GM23338 (cell line): ENCODE data around the gene NRF1. TPM values are rescaled to one million over a fixed set of nuclear protein-coding genes. Genes with fewer than 3 reads are reported as not detected.

ENCODE experiments used
- ATAC-seq: fragments of 200-7000 bp; cut with Tn5 transposase; 3 replicates; pipeline ENCODE4 v1.9.1; 2020
- DNase-seq: peaks from one replicate; pipeline ENCODE4 v3.0.0-alpha.2; 2015; ENCODE audit warnings: low spot score
- H2AFZ ChIP-seq: fragments of 200-600 bp; sonication (generic); 2 replicates; pipeline ENCODE4 v1.8.0; 2016; ENCODE audit warnings: antibody characterized with exemption, mild to moderate bottlenecking, moderate library complexity
- H3F3A ChIP-seq: fragments of 200-600 bp; sonication (generic); replicated peaks from 2 replicates; pipeline ENCODE4 v1.8.0; 2017; ENCODE audit warnings: antibody characterized with exemption, mixed run types, low read depth
- H3K27ac ChIP-seq: fragments of 200-600 bp; sonication (generic); 2 replicates; pipeline ENCODE4 v1.6.1; 2016; ENCODE audit warnings: low read depth
- H3K27me3 ChIP-seq: fragments of 200-600 bp; sonication (generic); 2 replicates; pipeline ENCODE4 v1.8.0; 2016; ENCODE audit warnings: mild to moderate bottlenecking, mixed run types, moderate library complexity; ENCODE audit not compliant: insufficient read depth
- H3K36me3 ChIP-seq: fragments of 200-600 bp; sonication (generic); 2 replicates; pipeline ENCODE4 v1.8.0; 2016; ENCODE audit warnings: mild to moderate bottlenecking; ENCODE audit not compliant: insufficient read depth
- H3K4me1 ChIP-seq: fragments of 200-600 bp; sonication (generic); 2 replicates; pipeline ENCODE4 v1.8.0; 2016; ENCODE audit warnings: mild to moderate bottlenecking, moderate library complexity; ENCODE audit not compliant: insufficient read depth
- H3K4me2 ChIP-seq: fragments of 200-600 bp; sonication (generic); 2 replicates; pipeline ENCODE4 v1.7.1; 2017; ENCODE audit warnings: mixed run types
- H3K4me3 ChIP-seq: fragments of 200-600 bp; sonication (generic); 2 replicates; pipeline ENCODE4 v1.6.1; 2016; ENCODE audit warnings: mixed run types
- H3K79me2 ChIP-seq: fragments of 200-600 bp; sonication (generic); replicated peaks from 2 replicates; pipeline ENCODE4 v1.8.0; 2017; ENCODE audit warnings: mild to moderate bottlenecking; ENCODE audit not compliant: insufficient read depth
- H3K9me2 ChIP-seq: fragments of 200-600 bp; sonication (generic); 2 replicates; pipeline ENCODE4 v1.8.0; 2017; ENCODE audit not compliant: insufficient read depth
- H4K20me1 ChIP-seq: fragments of 200-600 bp; sonication (generic); replicated peaks from 2 replicates; pipeline ENCODE4 v1.8.0; 2017; ENCODE audit warnings: mild to moderate bottlenecking; ENCODE audit not compliant: insufficient read depth
- H3K27ac Mint-ChIP-seq: 2 replicates; pipeline ENCODE4 v1.8.0; 2020; ENCODE audit warnings: inconsistent platforms, mild to moderate bottlenecking, moderate library complexity, mixed read lengths
- H3K27me3 Mint-ChIP-seq: 3 replicates; pipeline ENCODE4 v1.8.0; 2022; ENCODE audit warnings: low read depth, mild to moderate bottlenecking, moderate library complexity, mixed read lengths, inconsistent platforms; ENCODE audit not compliant: insufficient read depth, poor library complexity
- H3K36me3 Mint-ChIP-seq: 3 replicates; pipeline ENCODE4 v1.8.0; 2021; ENCODE audit warnings: low read depth, mild to moderate bottlenecking, inconsistent platforms, moderate library complexity, mixed read lengths
- H3K4me1 Mint-ChIP-seq: 3 replicates; pipeline ENCODE4 v1.8.0; 2020; ENCODE audit warnings: mild to moderate bottlenecking, inconsistent platforms, mixed read lengths
- H3K4me3 Mint-ChIP-seq: 3 replicates; pipeline ENCODE4 v1.8.0; 2021; ENCODE audit warnings: moderate library complexity, mild to moderate bottlenecking, inconsistent platforms, mixed read lengths
- H3K9me3 Mint-ChIP-seq: 3 replicates; pipeline ENCODE4 v1.8.0; 2020; ENCODE audit warnings: moderate library complexity, mild to moderate bottlenecking, inconsistent platforms, mixed read lengths
- CREB1 ChIP-seq: fragments of 250-450 bp; sonication (Bioruptor Pico); IDR thresholded peaks from 2 replicates; pipeline ENCODE4 v1.5.0; 2020; ENCODE audit warnings: low read depth, mild to moderate bottlenecking, moderate library complexity
- EZH2 ChIP-seq: fragments of 200-600 bp; sonication (generic); IDR thresholded peaks from one replicate; pipeline ENCODE4 v1.8.0; 2017; ENCODE audit warnings: antibody characterized with exemption, mild to moderate bottlenecking, low read depth; ENCODE audit not compliant: unreplicated experiment
- EZH2phosphoT487 ChIP-seq: fragments of 200-600 bp; sonication (generic); IDR thresholded peaks from one replicate; pipeline ENCODE4 v1.8.1; 2018; ENCODE audit warnings: antibody characterized with exemption; ENCODE audit not compliant: unreplicated experiment
- JUNB ChIP-seq: IDR thresholded peaks from one replicate; pipeline ENCODE4 v1.6.1; 2016; ENCODE audit warnings: antibody characterized with exemption; ENCODE audit not compliant: unreplicated experiment
- NANOG ChIP-seq: IDR thresholded peaks from 2 replicates; pipeline ENCODE4 v1.6.1; 2016; ENCODE audit warnings: antibody characterized with exemption, borderline replicate concordance
- POLR2AphosphoS5 ChIP-seq: IDR thresholded peaks from 2 replicates; pipeline ENCODE4 v1.6.1; 2016; ENCODE audit warnings: antibody characterized with exemption, low read depth
- STAT1 ChIP-seq: IDR thresholded peaks from one replicate; pipeline ENCODE4 v1.6.1; 2016; ENCODE audit warnings: antibody characterized with exemption; ENCODE audit not compliant: unreplicated experiment
- ZNF114 ChIP-seq: fragments of 250-450 bp; sonication (Bioruptor Pico); IDR thresholded peaks from 2 replicates; pipeline ENCODE4 v1.5.0; 2020; ENCODE audit warnings: mild to moderate bottlenecking, moderate library complexity
- ZNF331 ChIP-seq: fragments of 250-450 bp; sonication (Bioruptor Pico); IDR thresholded peaks from 2 replicates; pipeline ENCODE4 v1.5.0; 2020; ENCODE audit warnings: low read depth, mild to moderate bottlenecking, moderate library complexity
- polyA plus RNA-seq: library from polyadenylated mRNA; unstranded; fragments of >200 nt; fragmentation: Nextera tagmentation; extraction: Ambion mirVana; gene quantifications from 2 replicates; pipeline ENCODE4 v1.2.1, GENCODE V29; 2016
- total RNA-seq: library from RNA; depleted of rRNA; stranded (reverse); fragments of >200 nt; shearing (Covaris generic); gene quantifications from 2 replicates; pipeline ENCODE4 v1.2.3, GENCODE V29; 2014
- TF ChIP-seq, protein P1 (sequence below): IDR thresholded peaks from one replicate; pipeline ENCODE4 v1.6.1; 2018; ENCODE audit warnings: antibody characterized with exemption; ENCODE audit not compliant: unreplicated experiment
- TF ChIP-seq, protein P2 (sequence below), 2 experiments: fragments of 200-600 bp in 1 of 2; sonication (generic) in 1 of 2; conservative IDR thresholded peaks; 2 replicates each; pipeline versions ENCODE4 v1.5.1 to v1.6.1; 2016 to 2017; ENCODE audit warnings: antibody characterized with exemption in 2 of 2, low read depth in 2 of 2, mild to moderate bottlenecking in 2 of 2, moderate library complexity in 1 of 2
- TF ChIP-seq, protein P3 (sequence below): fragments of 250-450 bp; sonication (Bioruptor Pico); IDR thresholded peaks from 2 replicates; pipeline ENCODE4 v1.5.0; 2020; ENCODE audit warnings: mild to moderate bottlenecking, moderate library complexity
- TF ChIP-seq, protein P4 (sequence below): IDR thresholded peaks from 2 replicates; pipeline ENCODE4 v1.6.1; 2016; ENCODE audit warnings: antibody characterized with exemption

The NRF1 gene
- total and polyA plus RNA-seq, 2 experiments from 2014 or later: 5.3 to 24.6 TPM

DNA sequence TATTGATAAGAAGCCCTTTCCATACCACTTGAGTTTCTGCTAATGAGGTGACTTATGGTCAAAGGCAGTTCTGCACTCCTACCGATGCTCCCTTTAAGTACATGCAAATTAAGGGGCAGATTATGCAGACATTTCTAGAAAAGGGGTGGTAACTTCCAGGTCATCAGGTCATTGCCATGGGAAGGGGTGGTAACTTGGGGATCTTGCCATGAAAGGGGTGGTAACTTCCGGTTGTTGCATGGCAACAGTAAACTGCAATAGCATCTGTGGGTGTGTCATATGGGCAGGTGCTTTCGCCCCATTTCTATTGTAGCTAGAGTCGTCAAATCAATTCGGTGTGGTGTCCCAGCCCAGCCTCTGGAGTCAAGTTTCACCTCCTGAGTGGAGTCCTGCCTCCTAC, 190.4 kb downstream of the NRF1 start:
- ATAC-seq (peak; percentile 15), DNase-seq (peak; percentile 76)
- H2AFZ ChIP-seq: no peak overlapping the region
- no peaks in the 10 kb centered on the region for H3K9me3 Mint-ChIP-seq
- peaks cover 30% of the 10 kb centered on the region for H3K4me1 ChIP-seq
- no peak overlapping the region; the same call in 2 of the 3 replicates for H3K4me3 Mint-ChIP-seq
- no peak overlapping the region for H3K27ac ChIP-seq
- TF ChIP-seq, protein P1, sequence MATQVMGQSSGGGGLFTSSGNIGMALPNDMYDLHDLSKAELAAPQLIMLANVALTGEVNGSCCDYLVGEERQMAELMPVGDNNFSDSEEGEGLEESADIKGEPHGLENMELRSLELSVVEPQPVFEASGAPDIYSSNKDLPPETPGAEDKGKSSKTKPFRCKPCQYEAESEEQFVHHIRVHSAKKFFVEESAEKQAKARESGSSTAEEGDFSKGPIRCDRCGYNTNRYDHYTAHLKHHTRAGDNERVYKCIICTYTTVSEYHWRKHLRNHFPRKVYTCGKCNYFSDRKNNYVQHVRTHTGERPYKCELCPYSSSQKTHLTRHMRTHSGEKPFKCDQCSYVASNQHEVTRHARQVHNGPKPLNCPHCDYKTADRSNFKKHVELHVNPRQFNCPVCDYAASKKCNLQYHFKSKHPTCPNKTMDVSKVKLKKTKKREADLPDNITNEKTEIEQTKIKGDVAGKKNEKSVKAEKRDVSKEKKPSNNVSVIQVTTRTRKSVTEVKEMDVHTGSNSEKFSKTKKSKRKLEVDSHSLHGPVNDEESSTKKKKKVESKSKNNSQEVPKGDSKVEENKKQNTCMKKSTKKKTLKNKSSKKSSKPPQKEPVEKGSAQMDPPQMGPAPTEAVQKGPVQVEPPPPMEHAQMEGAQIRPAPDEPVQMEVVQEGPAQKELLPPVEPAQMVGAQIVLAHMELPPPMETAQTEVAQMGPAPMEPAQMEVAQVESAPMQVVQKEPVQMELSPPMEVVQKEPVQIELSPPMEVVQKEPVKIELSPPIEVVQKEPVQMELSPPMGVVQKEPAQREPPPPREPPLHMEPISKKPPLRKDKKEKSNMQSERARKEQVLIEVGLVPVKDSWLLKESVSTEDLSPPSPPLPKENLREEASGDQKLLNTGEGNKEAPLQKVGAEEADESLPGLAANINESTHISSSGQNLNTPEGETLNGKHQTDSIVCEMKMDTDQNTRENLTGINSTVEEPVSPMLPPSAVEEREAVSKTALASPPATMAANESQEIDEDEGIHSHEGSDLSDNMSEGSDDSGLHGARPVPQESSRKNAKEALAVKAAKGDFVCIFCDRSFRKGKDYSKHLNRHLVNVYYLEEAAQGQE: no peak
- TF ChIP-seq, protein P2, sequence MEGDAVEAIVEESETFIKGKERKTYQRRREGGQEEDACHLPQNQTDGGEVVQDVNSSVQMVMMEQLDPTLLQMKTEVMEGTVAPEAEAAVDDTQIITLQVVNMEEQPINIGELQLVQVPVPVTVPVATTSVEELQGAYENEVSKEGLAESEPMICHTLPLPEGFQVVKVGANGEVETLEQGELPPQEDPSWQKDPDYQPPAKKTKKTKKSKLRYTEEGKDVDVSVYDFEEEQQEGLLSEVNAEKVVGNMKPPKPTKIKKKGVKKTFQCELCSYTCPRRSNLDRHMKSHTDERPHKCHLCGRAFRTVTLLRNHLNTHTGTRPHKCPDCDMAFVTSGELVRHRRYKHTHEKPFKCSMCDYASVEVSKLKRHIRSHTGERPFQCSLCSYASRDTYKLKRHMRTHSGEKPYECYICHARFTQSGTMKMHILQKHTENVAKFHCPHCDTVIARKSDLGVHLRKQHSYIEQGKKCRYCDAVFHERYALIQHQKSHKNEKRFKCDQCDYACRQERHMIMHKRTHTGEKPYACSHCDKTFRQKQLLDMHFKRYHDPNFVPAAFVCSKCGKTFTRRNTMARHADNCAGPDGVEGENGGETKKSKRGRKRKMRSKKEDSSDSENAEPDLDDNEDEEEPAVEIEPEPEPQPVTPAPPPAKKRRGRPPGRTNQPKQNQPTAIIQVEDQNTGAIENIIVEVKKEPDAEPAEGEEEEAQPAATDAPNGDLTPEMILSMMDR (conservative IDR thresholded peaks at IDR 0.05; ENCODE audit: low read depth in 2 of 2): no peak
- no peak for TF ChIP-seq NANOG
- TF ChIP-seq, protein P3, sequence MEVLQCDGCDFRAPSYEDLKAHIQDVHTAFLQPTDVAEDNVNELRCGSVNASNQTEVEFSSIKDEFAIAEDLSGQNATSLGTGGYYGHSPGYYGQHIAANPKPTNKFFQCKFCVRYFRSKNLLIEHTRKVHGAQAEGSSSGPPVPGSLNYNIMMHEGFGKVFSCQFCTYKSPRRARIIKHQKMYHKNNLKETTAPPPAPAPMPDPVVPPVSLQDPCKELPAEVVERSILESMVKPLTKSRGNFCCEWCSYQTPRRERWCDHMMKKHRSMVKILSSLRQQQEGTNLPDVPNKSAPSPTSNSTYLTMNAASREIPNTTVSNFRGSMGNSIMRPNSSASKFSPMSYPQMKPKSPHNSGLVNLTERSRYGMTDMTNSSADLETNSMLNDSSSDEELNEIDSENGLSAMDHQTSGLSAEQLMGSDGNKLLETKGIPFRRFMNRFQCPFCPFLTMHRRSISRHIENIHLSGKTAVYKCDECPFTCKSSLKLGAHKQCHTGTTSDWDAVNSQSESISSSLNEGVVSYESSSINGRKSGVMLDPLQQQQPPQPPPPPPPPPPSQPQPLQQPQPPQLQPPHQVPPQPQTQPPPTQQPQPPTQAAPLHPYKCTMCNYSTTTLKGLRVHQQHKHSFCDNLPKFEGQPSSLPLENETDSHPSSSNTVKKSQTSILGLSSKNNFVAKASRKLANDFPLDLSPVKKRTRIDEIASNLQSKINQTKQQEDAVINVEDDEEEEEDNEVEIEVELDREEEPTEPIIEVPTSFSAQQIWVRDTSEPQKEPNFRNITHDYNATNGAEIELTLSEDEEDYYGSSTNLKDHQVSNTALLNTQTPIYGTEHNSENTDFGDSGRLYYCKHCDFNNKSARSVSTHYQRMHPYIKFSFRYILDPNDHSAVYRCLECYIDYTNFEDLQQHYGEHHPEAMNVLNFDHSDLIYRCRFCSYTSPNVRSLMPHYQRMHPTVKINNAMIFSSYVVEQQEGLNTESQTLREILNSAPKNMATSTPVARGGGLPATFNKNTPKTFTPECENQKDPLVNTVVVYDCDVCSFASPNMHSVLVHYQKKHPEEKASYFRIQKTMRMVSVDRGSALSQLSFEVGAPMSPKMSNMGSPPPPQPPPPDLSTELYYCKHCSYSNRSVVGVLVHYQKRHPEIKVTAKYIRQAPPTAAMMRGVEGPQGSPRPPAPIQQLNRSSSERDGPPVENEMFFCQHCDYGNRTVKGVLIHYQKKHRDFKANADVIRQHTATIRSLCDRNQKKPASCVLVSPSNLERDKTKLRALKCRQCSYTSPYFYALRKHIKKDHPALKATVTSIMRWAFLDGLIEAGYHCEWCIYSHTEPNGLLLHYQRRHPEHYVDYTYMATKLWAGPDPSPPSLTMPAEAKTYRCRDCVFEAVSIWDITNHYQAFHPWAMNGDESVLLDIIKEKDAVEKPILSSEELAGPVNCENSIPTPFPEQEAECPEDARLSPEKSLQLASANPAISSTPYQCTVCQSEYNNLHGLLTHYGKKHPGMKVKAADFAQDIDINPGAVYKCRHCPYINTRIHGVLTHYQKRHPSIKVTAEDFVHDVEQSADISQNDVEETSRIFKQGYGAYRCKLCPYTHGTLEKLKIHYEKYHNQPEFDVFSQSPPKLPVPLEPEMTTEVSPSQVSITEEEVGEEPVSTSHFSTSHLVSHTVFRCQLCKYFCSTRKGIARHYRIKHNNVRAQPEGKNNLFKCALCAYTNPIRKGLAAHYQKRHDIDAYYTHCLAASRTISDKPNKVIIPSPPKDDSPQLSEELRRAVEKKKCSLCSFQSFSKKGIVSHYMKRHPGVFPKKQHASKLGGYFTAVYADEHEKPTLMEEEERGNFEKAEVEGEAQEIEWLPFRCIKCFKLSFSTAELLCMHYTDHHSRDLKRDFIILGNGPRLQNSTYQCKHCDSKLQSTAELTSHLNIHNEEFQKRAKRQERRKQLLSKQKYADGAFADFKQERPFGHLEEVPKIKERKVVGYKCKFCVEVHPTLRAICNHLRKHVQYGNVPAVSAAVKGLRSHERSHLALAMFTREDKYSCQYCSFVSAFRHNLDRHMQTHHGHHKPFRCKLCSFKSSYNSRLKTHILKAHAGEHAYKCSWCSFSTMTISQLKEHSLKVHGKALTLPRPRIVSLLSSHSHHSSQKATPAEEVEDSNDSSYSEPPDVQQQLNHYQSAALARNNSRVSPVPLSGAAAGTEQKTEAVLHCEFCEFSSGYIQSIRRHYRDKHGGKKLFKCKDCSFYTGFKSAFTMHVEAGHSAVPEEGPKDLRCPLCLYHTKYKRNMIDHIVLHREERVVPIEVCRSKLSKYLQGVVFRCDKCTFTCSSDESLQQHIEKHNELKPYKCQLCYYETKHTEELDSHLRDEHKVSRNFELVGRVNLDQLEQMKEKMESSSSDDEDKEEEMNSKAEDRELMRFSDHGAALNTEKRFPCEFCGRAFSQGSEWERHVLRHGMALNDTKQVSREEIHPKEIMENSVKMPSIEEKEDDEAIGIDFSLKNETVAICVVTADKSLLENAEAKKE (CRISPR knock-in tag): no peak
- TF ChIP-seq JUNB: no peak
- no peak for TF ChIP-seq ZNF114 (CRISPR knock-in tag)
- TF ChIP-seq POLR2AphosphoS5: no peak
- TF ChIP-seq, protein P4, sequence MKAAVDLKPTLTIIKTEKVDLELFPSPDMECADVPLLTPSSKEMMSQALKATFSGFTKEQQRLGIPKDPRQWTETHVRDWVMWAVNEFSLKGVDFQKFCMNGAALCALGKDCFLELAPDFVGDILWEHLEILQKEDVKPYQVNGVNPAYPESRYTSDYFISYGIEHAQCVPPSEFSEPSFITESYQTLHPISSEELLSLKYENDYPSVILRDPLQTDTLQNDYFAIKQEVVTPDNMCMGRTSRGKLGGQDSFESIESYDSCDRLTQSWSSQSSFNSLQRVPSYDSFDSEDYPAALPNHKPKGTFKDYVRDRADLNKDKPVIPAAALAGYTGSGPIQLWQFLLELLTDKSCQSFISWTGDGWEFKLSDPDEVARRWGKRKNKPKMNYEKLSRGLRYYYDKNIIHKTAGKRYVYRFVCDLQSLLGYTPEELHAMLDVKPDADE: no peak
- TF ChIP-seq EZH2: no peak
- no peak for TF ChIP-seq STAT1
- TF ChIP-seq ZNF331: no peak
- no peak for TF ChIP-seq EZH2phosphoT487
- TF ChIP-seq CREB1 (CRISPR knock-in tag): no peak
- H3K27me3 Mint-ChIP-seq: peaks cover 21% of the 10 kb centered on the region
- no peak overlapping the region for H3K4me2 ChIP-seq
- H3K4me1 Mint-ChIP-seq: peaks cover 47% of the 10 kb centered on the region
- H3K27me3 ChIP-seq: no peaks in the 10 kb centered on the region
- H3K36me3 Mint-ChIP-seq: no peaks in the 10 kb centered on the region; the same call in 2 of the 3 replicates
- H3K27ac Mint-ChIP-seq: no peak overlapping the region
- H3K4me3 ChIP-seq: no peak overlapping the region
- no peaks in the 10 kb centered on the region for H4K20me1 ChIP-seq
- peaks cover 10% of the 10 kb centered on the region; the same call in 1 of the 2 replicates for H3F3A ChIP-seq
- H3K36me3 ChIP-seq: no peaks in the 10 kb centered on the region
- H3K9me2 ChIP-seq: no peaks in the 10 kb centered on the region
- H3K79me2 ChIP-seq: no peaks in the 10 kb centered on the region
